HepG2 (cell line): Measurements from ENCODE around the gene ADARB1. TPM values are rescaled to one million over a fixed set of nuclear protein-coding genes. Genes with fewer than 3 reads are reported as not detected.
A peak's percentile ranks its signal among the peaks of the same experiment; 100 is the strongest.

Source experiments
- ATAC-seq: fragments of 200-7000 bp; cut with Tn5 transposase; 3 replicates; pipeline ENCODE4 v1.9.1; 2020; ENCODE audit warnings: mild to moderate bottlenecking, moderate library complexity
- BruUV-seq: library from RNA; stranded (reverse); fragments of 400-500 nt; replicated peaks from 2 replicates; lab custom pipeline; 2021; lab: Mats Ljungman, UMichigan
- CTCF ChIA-PET: fragments of 300-600 bp; formaldehyde crosslinking; extraction: SDS; loops from one replicate; lab custom pipeline; 2021; ENCODE audit warnings: low total read pairs, inconsistent platforms, low intra/inter-chr PET ratio; lab: Yijun Ruan, JAX
- POLR2A ChIA-PET: fragments of 350-600 bp; sonication (Branson Sonifier 250); formaldehyde crosslinking; loops from one replicate; lab custom pipeline; 2020; ENCODE audit warnings: antibody characterized with exemption, inconsistent platforms; lab: Yijun Ruan, JAX
- DNase-seq: peaks from one replicate; pipeline ENCODE4 v3.0.0-alpha.2; 2015; ENCODE audit warnings: low spot score
- FAIRE-seq: peaks from 3 replicates; lab custom pipeline; 2011; peaks lifted over from hg19 to GRCh38; lab: Jason Lieb, UNC
- H2AFZ ChIP-seq: one replicate; pipeline ENCODE4 v1.6.1; 2011; ENCODE audit warnings: low read length, inconsistent platforms
- H3K27ac ChIP-seq: fragments of 300-600 bp; 3 replicates; pipeline ENCODE4 v1.8.0; 2011; ENCODE audit warnings: mixed run types, mild to moderate bottlenecking, mixed read lengths, low read length, inconsistent platforms; ENCODE audit not compliant: insufficient read depth; ENCODE audit errors: extremely low read length
- H3K27me3 ChIP-seq, 2 experiments: fragments of 200-600 bp in 1 of 2; 2 replicates in 1 of 2; 3 replicates in 1 of 2; pipeline versions ENCODE4 v1.6.0 to v1.8.0; 2011; ENCODE audit warnings: low read length in 2 of 2, mild to moderate bottlenecking in 2 of 2, moderate library complexity in 2 of 2, inconsistent platforms in 1 of 2; ENCODE audit not compliant: insufficient read depth in 2 of 2, control insufficient read depth in 1 of 2
- H3K36me3 ChIP-seq, 2 experiments: fragments of 200-600 bp in 1 of 2; replicated peaks in 1 of 2; 2 replicates in 1 of 2; 3 replicates in 1 of 2; pipeline versions ENCODE4 v1.5.1 to v1.8.0; 2011; ENCODE audit warnings: low read length in 2 of 2, inconsistent platforms in 1 of 2; ENCODE audit not compliant: insufficient read depth in 2 of 2, control insufficient read depth in 1 of 2
- H3K4me1 ChIP-seq: 2 replicates; pipeline ENCODE4 v1.5.1; 2012; ENCODE audit warnings: low read length, inconsistent platforms; ENCODE audit not compliant: insufficient read depth
- H3K4me2 ChIP-seq: 2 replicates; pipeline ENCODE4 v1.6.0; 2011; ENCODE audit warnings: low read depth, low read length, inconsistent platforms
- H3K4me3 ChIP-seq, 3 experiments: fragments of 200-600 bp in 1 of 3; sonication (generic), shearing (Covaris generic) in 1 of 3; replicated peaks in 1 of 3; 2 replicates each; pipeline ENCODE4 v1.5.1; 2011 to 2016; ENCODE audit warnings: low read length in 3 of 3, inconsistent platforms in 2 of 3, low read depth in 2 of 3, mild to moderate bottlenecking in 2 of 3, control low read depth in 1 of 3, mixed read lengths in 1 of 3; ENCODE audit not compliant: insufficient read depth in 1 of 3
- H3K79me2 ChIP-seq: one replicate; pipeline ENCODE4 v1.6.1; 2011; ENCODE audit warnings: low read length, inconsistent platforms; ENCODE audit not compliant: insufficient read depth
- H3K9ac ChIP-seq: 2 replicates; pipeline ENCODE4 v1.6.0; 2011; ENCODE audit warnings: mild to moderate bottlenecking, low read depth, low read length, inconsistent platforms; ENCODE audit not compliant: insufficient read depth
- H3K9me3 ChIP-seq: 2 replicates; pipeline ENCODE4 v1.5.1; 2012; ENCODE audit warnings: mild to moderate bottlenecking, low read length
- H4K20me1 ChIP-seq: 2 replicates; pipeline ENCODE4 v1.6.0; 2011; ENCODE audit warnings: inconsistent platforms, mild to moderate bottlenecking, low read length, moderate library complexity; ENCODE audit not compliant: insufficient read depth
- AGO2 ChIP-seq: fragments of 200-400 bp; formaldehyde crosslinking; optimal IDR thresholded peaks from 2 replicates; pipeline ENCODE3; 2017; ENCODE audit warnings: mild to moderate bottlenecking, low read depth, low read length, moderate library complexity
- BRCA1 ChIP-seq: sonication (generic); formaldehyde crosslinking; IDR thresholded peaks from 2 replicates; pipeline ENCODE4 v1.4.0; 2020; ENCODE audit warnings: missing genetic modification reagents
- CBX1 ChIP-seq: IDR thresholded peaks from one replicate; pipeline ENCODE4 v1.6.1; 2016; ENCODE audit warnings: antibody characterized with exemption, low read depth
- KAT2B ChIP-seq: fragments of 150-350 bp; IDR thresholded peaks from 2 replicates; pipeline ENCODE4 v1.6.1; 2014; ENCODE audit warnings: low read depth, low read length, borderline replicate concordance
- KAT7 ChIP-seq: IDR thresholded peaks from 2 replicates; pipeline ENCODE4 v1.6.1; 2018; ENCODE audit warnings: borderline replicate concordance, missing compliant biosample characterization
- MXD4 ChIP-seq: IDR thresholded peaks from 2 replicates; pipeline ENCODE4 v1.6.1; 2016; ENCODE audit warnings: mild to moderate bottlenecking, missing biosample characterization, missing genetic modification reagents
- ONECUT2 ChIP-seq: sonication (generic); formaldehyde crosslinking; IDR thresholded peaks from 2 replicates; pipeline ENCODE4 v1.4.0; 2020; ENCODE audit warnings: missing genetic modification reagents
- PAXIP1 ChIP-seq: sonication (generic); formaldehyde crosslinking; conservative IDR thresholded peaks from 2 replicates; pipeline ENCODE4 v1.4.0; 2020; ENCODE audit warnings: mild to moderate bottlenecking, missing genetic modification reagents, moderate library complexity
- RFX1 ChIP-seq: fragments of 450-650 bp; IDR thresholded peaks from 2 replicates; pipeline ENCODE4 v1.6.1; 2017
- SIN3B ChIP-seq: fragments of 150-350 bp; IDR thresholded peaks from 2 replicates; pipeline ENCODE4 v1.6.1; 2014; ENCODE audit warnings: low read length
- SOX13 ChIP-seq, 3 experiments: fragments of 450-650 bp in 1 of 3; sonication (generic) in 1 of 3; formaldehyde crosslinking in 1 of 3; IDR thresholded peaks in 2 of 3; conservative IDR thresholded peaks in 1 of 3; 2 replicates each; pipeline versions ENCODE4 v1.5.0 to v1.6.1; 2016 to 2020; ENCODE audit warnings: antibody characterized with exemption in 1 of 3, mild to moderate bottlenecking in 1 of 3, missing compliant biosample characterization in 1 of 3, missing genetic modification reagents in 1 of 3, moderate library complexity in 1 of 3
- SUZ12 ChIP-seq: fragments of 150-350 bp; IDR thresholded peaks from 2 replicates; pipeline ENCODE4 v1.6.1; 2014; ENCODE audit warnings: low read depth, low read length
- TP53 ChIP-seq: sonication (generic); formaldehyde crosslinking; conservative IDR thresholded peaks from 2 replicates; pipeline ENCODE4 v1.4.0; 2020; ENCODE audit warnings: missing genetic modification reagents
- ZBTB3 ChIP-seq: sonication (generic); formaldehyde crosslinking; IDR thresholded peaks from 2 replicates; pipeline ENCODE4 v1.4.0; 2020; ENCODE audit warnings: low read depth, mild to moderate bottlenecking, moderate library complexity, missing genetic modification reagents, borderline replicate concordance
- ZFP36 ChIP-seq: fragments of 150-350 bp; IDR thresholded peaks from 2 replicates; pipeline ENCODE4 v1.6.1; 2018; ENCODE audit warnings: borderline replicate concordance, low read length, low read depth; ENCODE audit not compliant: partially characterized antibody
- ZNF572 ChIP-seq: sonication (generic); formaldehyde crosslinking; IDR thresholded peaks from 2 replicates; pipeline ENCODE4 v1.5.1; 2020; ENCODE audit warnings: mild to moderate bottlenecking, missing genetic modification reagents
- ZNF768 ChIP-seq: sonication (generic); formaldehyde crosslinking; IDR thresholded peaks from 2 replicates; pipeline ENCODE4 v1.4.0; 2020; ENCODE audit warnings: missing genetic modification reagents
- WGBS: methylation state at CpG from one replicate; pipeline ENCODE4 v1.1.6; 2017; ENCODE audit warnings: low lambda C conversion rate; 5-methylcytosine and 5-hydroxymethylcytosine counted together
- in situ Hi-C: cut with HindIII; loops from 2 replicates; pipeline ENCODE4 v1.10.0; 2017; ENCODE audit warnings: low pct_unique_long_range_greater_than_20kb; ENCODE audit not compliant: extremely low pct_ligation_motif_present
- intact Hi-C: fragments of 100-400 bp; cut with micrococcal nuclease; formaldehyde crosslinking; loops from one replicate; pipeline ENCODE4 v1.10.0; 2022; ENCODE audit not compliant: unreplicated experiment
- polyA plus RNA-seq, 8 experiments: library from polyadenylated mRNA; depleted of rRNA in 3 of 8; stranded (reverse) in 7 of 8; unstranded in 1 of 8; fragments of >200 nt; fragmentation: Illumina TruSeq in 4 of 8; extraction: Trizol in 4 of 8; gene quantifications; 2 replicates each; pipeline versions ENCODE4 v1.2.1 to v1.2.3, GENCODE V29; 2011 to 2016; ENCODE audit warnings: low read depth in 4 of 8, missing spikeins in 1 of 8, mixed read lengths in 1 of 8; ENCODE audit not compliant: insufficient read depth in 1 of 8
- total RNA-seq, 5 experiments: library from RNA; depleted of rRNA; stranded (reverse); fragments of >200 nt; fragmentation: Illumina TruSeq; extraction: Trizol; gene quantifications; 2 replicates each; pipeline ENCODE4 v1.2.3, GENCODE V29; 2016; ENCODE audit warnings: low read depth in 1 of 5
- TF ChIP-seq, protein P1 (sequence below): sonication (generic); formaldehyde crosslinking; conservative IDR thresholded peaks from 2 replicates; pipeline ENCODE4 v1.8.0; 2022; ENCODE audit warnings: missing genetic modification reagents

ADARB1 gene
- total and polyA plus RNA-seq, 2 of the 13 experiments (the other 11 are each of a cell fraction or from before 2014, with no cell fraction given) = 6.6 to 10.0 TPM

- TF ChIP-seq SOX13 (IDR thresholded peaks at IDR 0.05) (no peak), SOX13 (CRISPR knock-in tag; conservative IDR thresholded peaks at IDR 0.05 in 1 of 2, IDR thresholded peaks at IDR 0.05 in 1 of 2) (no peak), CBX1 (no peak), PAXIP1 (CRISPR knock-in tag) (no peak), ZNF768 (CRISPR knock-in tag) (no peak), KAT7 (CRISPR knock-in tag) (no peak), TP53 (no peak), ZFP36 (no peak), RFX1 (no peak)
Observed at GRCh38 chr21:45170987-45171386, 96.6 kb downstream of the ADARB1 start (continued).

DNA sequence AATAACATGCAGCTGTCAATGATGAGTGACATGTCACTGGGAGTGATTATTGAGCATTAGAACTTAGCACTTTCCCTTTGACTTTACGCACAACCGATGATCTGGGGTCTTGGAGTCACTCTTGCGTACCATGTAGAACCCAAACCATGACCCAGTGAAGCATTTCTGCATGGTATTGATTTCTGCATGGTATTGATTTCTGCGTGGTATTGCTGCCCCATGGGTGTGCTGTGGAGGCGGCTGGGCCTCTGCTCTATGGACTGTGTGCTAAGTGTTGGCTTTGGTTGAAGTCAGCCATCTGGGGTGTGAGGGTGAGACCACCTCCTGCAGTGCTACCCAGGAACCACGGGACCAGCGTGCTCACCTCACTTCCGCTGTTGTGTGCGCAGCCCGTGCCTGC lies 98.0 kb downstream of the ADARB1 start:
- Histone ChIP-seq H3K4me3 (no peak overlapping the region), H3K4me1 (no peaks in the 10 kb centered on the region), H3K9me3 (no peaks in the 10 kb centered on the region), H3K9ac (no peak overlapping the region), H3K79me2 (no peaks in the 10 kb centered on the region), H3K36me3 (0 out of 5 replicates have a peak, but pooled peaks cover 1 to 7% of the 10 kb centered on the region in 2 experiments), H3K27ac (no peak overlapping the region), H3K27me3 (no peaks in the 10 kb centered on the region), H4K20me1 (no peaks in the 10 kb centered on the region), H2AFZ (no peak overlapping the region), H3K4me2 (no peak overlapping the region)
- ChIA-PET CTCF (no interaction called here), POLR2A (no interaction called here)
- intact Hi-C loops = no loop called here
- ATAC-seq (no peak), DNase-seq (no peak), FAIRE-seq (no peak)
- 91% methylated on average over 8 of the region's 10 CpGs for WGBS
- BruUV-seq = no TSS peak
- in situ Hi-C loops = no loop called here
- no peak for TF ChIP-seq BRCA1 (CRISPR knock-in tag)
- no peak for TF ChIP-seq ZNF572
- no peak for TF ChIP-seq SUZ12
- no peak for TF ChIP-seq SIN3B
- 0 out of 2 replicates have a peak, but pooled peaks have one; percentile 38 for TF ChIP-seq ONECUT2 (CRISPR knock-in tag)
- TF ChIP-seq, protein P1, sequence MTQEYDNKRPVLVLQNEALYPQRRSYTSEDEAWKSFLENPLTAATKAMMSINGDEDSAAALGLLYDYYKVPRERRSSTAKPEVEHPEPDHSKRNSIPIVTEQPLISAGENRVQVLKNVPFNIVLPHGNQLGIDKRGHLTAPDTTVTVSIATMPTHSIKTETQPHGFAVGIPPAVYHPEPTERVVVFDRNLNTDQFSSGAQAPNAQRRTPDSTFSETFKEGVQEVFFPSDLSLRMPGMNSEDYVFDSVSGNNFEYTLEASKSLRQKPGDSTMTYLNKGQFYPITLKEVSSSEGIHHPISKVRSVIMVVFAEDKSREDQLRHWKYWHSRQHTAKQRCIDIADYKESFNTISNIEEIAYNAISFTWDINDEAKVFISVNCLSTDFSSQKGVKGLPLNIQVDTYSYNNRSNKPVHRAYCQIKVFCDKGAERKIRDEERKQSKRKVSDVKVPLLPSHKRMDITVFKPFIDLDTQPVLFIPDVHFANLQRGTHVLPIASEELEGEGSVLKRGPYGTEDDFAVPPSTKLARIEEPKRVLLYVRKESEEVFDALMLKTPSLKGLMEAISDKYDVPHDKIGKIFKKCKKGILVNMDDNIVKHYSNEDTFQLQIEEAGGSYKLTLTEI = no peak
- peak; percentile 92 for TF ChIP-seq KAT2B
- no peak for TF ChIP-seq AGO2
- no peak for TF ChIP-seq ZBTB3 (CRISPR knock-in tag)
- TF ChIP-seq MXD4 (CRISPR knock-in tag) = no peak
